Dendritic cell treated with granulocyte-macrophage colony-stimulating factor and Interleukin-4, amounts not matched to agents 40 ng/mL and 50 ng/mL, for 4 days (primary cell): ENCODE results near the gene SPEF1.

Experiments
- H3K27ac Mint-ChIP-seq: one replicate; pipeline ENCODE4 v1.8.0; 2022; ENCODE audit warnings: mild to moderate bottlenecking, mixed read lengths
- H3K27me3 Mint-ChIP-seq: one replicate; pipeline ENCODE4 v1.8.0; 2022; ENCODE audit warnings: mild to moderate bottlenecking, mixed read lengths
- H3K36me3 Mint-ChIP-seq: one replicate; pipeline ENCODE4 v1.8.0; 2022; ENCODE audit warnings: low read depth, mixed read lengths
- H3K4me1 Mint-ChIP-seq: one replicate; pipeline ENCODE4 v1.8.0; 2022; ENCODE audit warnings: low read depth, mixed read lengths
- H3K4me3 Mint-ChIP-seq: one replicate; pipeline ENCODE4 v1.8.0; 2022; ENCODE audit warnings: mild to moderate bottlenecking, moderate library complexity, mixed read lengths
- H3K9me3 Mint-ChIP-seq: one replicate; pipeline ENCODE4 v1.8.0; 2022; ENCODE audit warnings: mixed read lengths
- intact Hi-C: fragments of 100-400 bp; cut with micrococcal nuclease; formaldehyde crosslinking; loops from one replicate; pipeline ENCODE4 v1.15.0; 2022

Gene SPEF1

DNA sequence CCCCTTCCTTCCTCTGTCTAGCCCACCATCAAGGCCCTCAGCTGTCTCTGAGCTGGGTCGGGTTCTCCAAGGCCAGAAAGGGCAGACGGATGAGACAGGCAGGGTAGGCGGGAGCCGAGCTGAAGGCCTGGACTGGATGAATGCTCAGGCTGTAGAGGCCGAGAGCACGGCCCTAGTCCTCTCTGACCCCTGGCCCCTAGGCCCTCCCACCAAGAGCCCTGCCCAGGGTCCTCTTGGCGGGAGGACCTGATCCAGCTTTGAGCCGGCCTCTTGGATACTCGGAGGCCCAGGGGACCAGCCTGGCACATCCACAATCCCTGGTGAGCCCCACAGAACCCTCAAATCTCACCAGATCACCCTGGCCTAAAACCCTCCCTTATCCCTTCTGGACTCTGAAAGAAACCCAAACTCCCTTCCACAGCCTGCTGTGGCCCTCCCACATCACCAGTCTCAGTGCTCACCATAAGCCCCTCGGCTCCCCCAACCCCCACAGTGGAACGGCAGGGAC lies 21.9 kb downstream of the SPEF1 start:
- H3K27ac Mint-ChIP-seq, result no peak overlapping the region
- H3K9me3 Mint-ChIP-seq, result no peaks in the 10 kb centered on the region
- H3K4me3 Mint-ChIP-seq, result no peak overlapping the region
- peaks cover 85% of the 10 kb centered on the region for H3K36me3 Mint-ChIP-seq
- H3K4me1 Mint-ChIP-seq, result peaks cover 66% of the 10 kb centered on the region
- intact Hi-C loops, result no loop called here
- no peaks in the 10 kb centered on the region for H3K27me3 Mint-ChIP-seq

DNA sequence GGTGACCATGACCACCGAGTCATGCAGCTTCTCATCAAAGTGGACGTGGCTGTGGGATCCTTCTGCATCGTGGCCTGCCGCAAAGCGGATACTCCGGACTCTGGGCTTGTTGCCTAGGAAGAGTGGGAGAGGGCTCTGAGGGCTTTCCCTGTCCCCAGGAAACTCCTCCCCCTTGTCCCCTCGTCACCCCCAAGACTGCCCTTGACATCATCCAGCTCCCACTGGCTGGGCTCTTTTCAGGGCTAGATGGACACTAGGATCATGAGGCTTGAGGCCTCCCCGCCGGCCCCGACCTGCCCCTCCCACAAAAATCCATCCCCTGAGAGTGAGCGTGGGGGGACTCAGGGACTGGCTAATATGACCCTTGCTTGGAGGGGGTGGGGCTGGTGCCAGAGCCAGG lies 22.7 kb downstream of the SPEF1 start:
- Mint-ChIP-seq H3K27me3 (no peaks in the 10 kb centered on the region), H3K27ac (peak overlapping the region; percentile 9), H3K4me1 (peaks cover 65% of the 10 kb centered on the region), H3K4me3 (no peak overlapping the region), H3K9me3 (no peaks in the 10 kb centered on the region), H3K36me3 (peaks cover 93% of the 10 kb centered on the region)
- intact Hi-C loops, result no loop called here

DNA sequence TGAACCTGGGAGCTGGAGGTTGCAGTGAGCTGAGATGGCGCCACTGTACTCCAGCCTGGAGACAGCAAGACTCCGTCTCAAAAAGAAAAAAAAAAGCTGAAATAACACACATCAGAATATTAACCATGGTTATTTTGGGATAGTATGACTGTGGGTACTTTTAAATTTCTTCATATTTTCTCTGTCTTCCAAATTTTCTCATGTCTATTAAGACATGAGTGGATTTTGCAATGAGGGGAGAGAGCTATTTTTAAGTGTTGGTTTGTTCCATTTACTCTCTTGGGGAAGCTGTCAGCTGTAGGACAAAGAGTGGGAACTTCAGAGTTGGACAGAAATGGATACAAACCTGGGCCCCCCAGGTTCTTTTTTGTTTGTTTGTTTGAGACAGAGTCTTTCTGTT lies 24.0 kb downstream of the SPEF1 start:
- H3K36me3 Mint-ChIP-seq, result peaks cover 95% of the 10 kb centered on the region
- H3K27me3 Mint-ChIP-seq, result no peaks in the 10 kb centered on the region
- H3K4me1 Mint-ChIP-seq, result peaks cover 72% of the 10 kb centered on the region
- no peaks in the 10 kb centered on the region for H3K9me3 Mint-ChIP-seq
- intact Hi-C loops, result no loop called here
- no peak overlapping the region for H3K4me3 Mint-ChIP-seq
- H3K27ac Mint-ChIP-seq, result no peak overlapping the region

GRCh38 chr20:3755814-3756480 lies 25.3 kb downstream of the SPEF1 start:
- no peak overlapping the region for H3K4me3 Mint-ChIP-seq
- H3K4me1 Mint-ChIP-seq, result peaks cover 68% of the 10 kb centered on the region
- no peak overlapping the region for H3K27ac Mint-ChIP-seq
- H3K36me3 Mint-ChIP-seq, result peaks cover 95% of the 10 kb centered on the region
- H3K27me3 Mint-ChIP-seq, result no peaks in the 10 kb centered on the region
- H3K9me3 Mint-ChIP-seq, result no peaks in the 10 kb centered on the region
- intact Hi-C loops, result no loop called here

DNA sequence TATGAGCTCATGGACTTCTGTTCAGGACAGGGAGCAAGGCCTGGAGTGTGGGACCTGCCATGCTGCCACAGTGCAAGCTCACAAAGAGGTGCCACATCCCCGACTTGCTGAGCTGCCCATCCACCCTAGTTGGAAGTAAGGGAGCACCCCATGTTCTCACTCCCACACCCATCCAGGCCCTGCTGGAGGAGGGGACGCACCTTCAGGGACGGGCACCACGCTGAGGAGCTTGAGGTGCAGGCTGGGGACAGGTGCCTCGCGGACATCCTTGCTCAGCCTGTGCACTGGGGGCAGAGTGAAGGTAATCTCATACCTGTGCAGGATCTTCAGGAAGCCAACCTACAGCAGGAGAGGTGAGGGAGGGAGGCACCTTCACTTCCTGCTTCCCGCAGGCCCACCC lies 26.0 kb downstream of the SPEF1 start:
- intact Hi-C loops, result no loop called here
- Mint-ChIP-seq H3K4me3 (no peak overlapping the region), H3K4me1 (peaks cover 61% of the 10 kb centered on the region), H3K27ac (no peak overlapping the region), H3K27me3 (no peaks in the 10 kb centered on the region), H3K9me3 (no peaks in the 10 kb centered on the region), H3K36me3 (peaks cover 94% of the 10 kb centered on the region)

DNA sequence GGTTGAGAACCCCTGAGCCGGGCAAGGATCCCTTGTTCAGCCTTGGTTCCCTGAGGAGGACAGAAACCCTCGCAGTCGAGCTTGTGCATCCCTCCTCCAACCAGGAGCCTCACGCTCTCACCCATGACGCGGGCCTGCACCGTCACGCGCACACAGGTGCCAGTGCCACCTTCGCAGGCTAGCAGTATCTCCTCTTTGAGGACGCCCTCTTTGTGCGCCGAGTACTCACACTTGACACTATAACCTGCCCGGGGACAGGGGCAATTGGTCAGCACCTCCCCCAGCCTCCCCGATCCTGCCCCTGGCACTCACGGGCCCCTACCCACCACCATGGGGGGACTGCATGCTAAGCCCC lies 27.0 kb downstream of the SPEF1 start:
- peaks cover 3% of the 10 kb centered on the region for H3K27me3 Mint-ChIP-seq
- intact Hi-C loops, result no loop called here
- H3K4me3 Mint-ChIP-seq, result no peak overlapping the region
- no peaks in the 10 kb centered on the region for H3K9me3 Mint-ChIP-seq
- H3K4me1 Mint-ChIP-seq, result peaks cover 51% of the 10 kb centered on the region
- H3K36me3 Mint-ChIP-seq, result peaks cover 84% of the 10 kb centered on the region
- no peak overlapping the region for H3K27ac Mint-ChIP-seq

GRCh38 chr20:3753501-3754275 lies 27.6 kb downstream of the SPEF1 start:
- H3K9me3 Mint-ChIP-seq, result no peaks in the 10 kb centered on the region
- H3K36me3 Mint-ChIP-seq, result peaks cover 78% of the 10 kb centered on the region
- H3K4me3 Mint-ChIP-seq, result no peak overlapping the region
- intact Hi-C loops, result loop anchor here (1.0 to 2.0 kb wide), 3 partner anchors 15 to 41 kb away; partner anchors contain the start of genes SIGLEC1 and SPEF1
- H3K27ac Mint-ChIP-seq, result no peak overlapping the region
- peaks cover 8% of the 10 kb centered on the region for H3K27me3 Mint-ChIP-seq
- peaks cover 46% of the 10 kb centered on the region for H3K4me1 Mint-ChIP-seq

GRCh38 chr20:3753098-3753497 lies 28.1 kb downstream of the SPEF1 start:
- intact Hi-C loops, result loop anchor here (1.0 to 2.0 kb wide), 3 partner anchors 15 to 40 kb away; partner anchors contain the start of genes SIGLEC1 and SPEF1
- peaks cover 13% of the 10 kb centered on the region for H3K27me3 Mint-ChIP-seq

DNA sequence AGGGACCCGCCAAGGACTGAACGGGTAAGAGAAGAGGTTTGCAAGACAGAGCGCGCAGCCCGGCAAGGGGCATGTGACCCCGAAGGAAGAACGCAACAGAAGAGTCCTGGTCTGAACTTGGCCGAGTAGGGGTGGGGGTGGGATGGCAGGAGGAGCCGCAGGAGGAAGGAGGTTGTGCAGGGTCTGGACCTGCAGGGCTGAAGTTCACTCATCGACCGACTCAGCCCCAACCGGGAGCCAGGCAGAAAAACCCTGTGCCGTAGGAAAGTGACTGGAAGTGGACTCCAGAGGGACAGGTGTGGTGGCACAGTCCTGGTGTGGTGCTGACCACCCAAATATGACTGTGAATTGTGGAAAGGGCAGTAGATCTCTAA lies 28.9 kb downstream of the SPEF1 start:
- intact Hi-C loops, result loop anchor here (2.0 kb wide), 1 partner anchor 40 kb away; the partner anchor contains the start of gene SIGLEC1
- peaks cover 33% of the 10 kb centered on the region for H3K4me1 Mint-ChIP-seq
- peak overlapping the region; percentile 31 for H3K27ac Mint-ChIP-seq
- H3K27me3 Mint-ChIP-seq, result peaks cover 21% of the 10 kb centered on the region
- H3K9me3 Mint-ChIP-seq, result no peaks in the 10 kb centered on the region
- H3K4me3 Mint-ChIP-seq, result peak overlapping the region; percentile 68
- peaks cover 65% of the 10 kb centered on the region for H3K36me3 Mint-ChIP-seq

More at GRCh38 chr20:3753098-3753497, 28.1 kb downstream of the SPEF1 start:
- H3K4me3 Mint-ChIP-seq, result no peak overlapping the region
- peaks cover 40% of the 10 kb centered on the region for H3K4me1 Mint-ChIP-seq
- H3K9me3 Mint-ChIP-seq, result no peaks in the 10 kb centered on the region
- H3K27ac Mint-ChIP-seq, result no peak overlapping the region
- peaks cover 72% of the 10 kb centered on the region for H3K36me3 Mint-ChIP-seq

GRCh38 chr20:3751675-3752385 lies 29.4 kb downstream of the SPEF1 start:
- peaks cover 25% of the 10 kb centered on the region for H3K27me3 Mint-ChIP-seq
- H3K27ac Mint-ChIP-seq, result peak overlapping the region; percentile 31
- no peaks in the 10 kb centered on the region for H3K9me3 Mint-ChIP-seq
- H3K4me3 Mint-ChIP-seq, result peak overlapping the region; percentile 68
- H3K36me3 Mint-ChIP-seq, result peaks cover 59% of the 10 kb centered on the region
- peaks cover 33% of the 10 kb centered on the region for H3K4me1 Mint-ChIP-seq
- intact Hi-C loops, result loop anchor here (2.0 kb wide), 1 partner anchor 39 kb away; the partner anchor contains the start of gene SIGLEC1

- H3K4me1 Mint-ChIP-seq, result peaks cover 33% of the 10 kb centered on the region
- H3K9me3 Mint-ChIP-seq, result no peaks in the 10 kb centered on the region
- H3K27me3 Mint-ChIP-seq, result peaks cover 30% of the 10 kb centered on the region
- intact Hi-C loops, result no loop called here
- H3K36me3 Mint-ChIP-seq, result peaks cover 54% of the 10 kb centered on the region
- no peak overlapping the region for H3K4me3 Mint-ChIP-seq
- no peak overlapping the region for H3K27ac Mint-ChIP-seq
Measured at GRCh38 chr20:3751305-3751674, 30.0 kb downstream of the SPEF1 start.

DNA sequence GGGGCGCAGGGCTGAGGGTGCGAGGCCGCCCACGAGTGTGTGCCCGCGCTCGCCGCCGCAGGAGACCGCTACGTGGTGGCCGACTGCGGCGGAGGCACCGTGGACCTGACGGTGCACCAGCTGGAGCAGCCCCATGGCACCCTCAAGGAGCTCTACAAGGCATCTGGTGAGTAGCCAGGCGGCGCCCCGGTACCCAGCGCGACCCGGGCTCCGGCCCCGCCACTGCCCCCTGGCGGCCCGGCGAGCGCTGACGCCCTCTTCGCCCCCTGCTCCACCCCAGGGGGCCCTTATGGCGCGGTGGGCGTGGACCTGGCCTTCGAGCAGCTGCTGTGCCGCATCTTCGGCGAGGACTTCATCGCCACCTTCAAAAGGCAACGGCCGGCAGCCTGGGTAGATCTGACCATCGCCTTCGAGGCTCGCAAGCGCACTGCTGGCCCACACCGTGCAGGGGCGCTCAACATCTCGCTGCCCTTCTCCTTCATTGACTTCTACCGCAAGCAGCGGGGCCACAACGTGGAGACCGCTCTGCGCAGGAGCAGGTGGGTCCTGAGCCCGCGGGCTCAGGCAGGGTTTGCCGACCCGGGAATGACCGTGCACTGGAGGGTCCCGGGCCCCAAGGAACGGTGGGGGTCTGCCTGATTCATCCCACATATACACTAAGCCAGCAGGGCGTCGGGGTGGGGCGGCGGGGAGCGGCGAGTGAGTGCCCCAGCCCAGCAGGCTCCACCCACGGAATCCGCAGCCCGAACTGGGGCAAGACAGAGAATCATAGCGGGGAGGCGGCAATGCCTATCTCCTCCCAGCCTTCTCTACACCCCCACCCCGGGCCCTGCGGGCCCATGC lies 31.3 kb downstream of the SPEF1 start:
- Mint-ChIP-seq H3K9me3 (no peaks in the 10 kb centered on the region), H3K36me3 (peaks cover 40% of the 10 kb centered on the region), H3K4me1 (peaks cover 35% of the 10 kb centered on the region), H3K27ac (no peak overlapping the region), H3K4me3 (no peak overlapping the region), H3K27me3 (peaks cover 44% of the 10 kb centered on the region)
- intact Hi-C loops, result loop anchor here (2.0 kb wide), 1 partner anchor 73 kb away; no protein-coding TSS in a partner anchor

- Mint-ChIP-seq H3K27me3 (peaks cover 52% of the 10 kb centered on the region), H3K9me3 (no peaks in the 10 kb centered on the region), H3K4me1 (peaks cover 35% of the 10 kb centered on the region), H3K4me3 (no peak overlapping the region), H3K27ac (no peak overlapping the region), H3K36me3 (peaks cover 33% of the 10 kb centered on the region)
- intact Hi-C loops, result loop anchor here (2.0 kb wide), 1 partner anchor 72 kb away; no protein-coding TSS in a partner anchor
Measured at GRCh38 chr20:3749087-3749688, 32.1 kb downstream of the SPEF1 start.
